IMR-90 (cell line): ENCODE measurements around the gene BEGAIN. TPM values are rescaled to one million over a fixed set of nuclear protein-coding genes. Genes with fewer than 3 reads are reported as not detected.

Source experiments
- ATAC-seq: fragments of 200-7000 bp; cut with Tn5 transposase; 2 replicates; pipeline ENCODE4 v1.9.1; 2020; ENCODE audit warnings: low read depth, mild to moderate bottlenecking, moderate library complexity
- BruUV-seq: library from RNA; stranded (reverse); fragments of 400-500 nt; replicated peaks from 2 replicates; lab custom pipeline; 2021; lab: Mats Ljungman, UMichigan
- CTCF ChIA-PET: fragments of 300-600 bp; formaldehyde crosslinking; extraction: SDS; loops from one replicate; lab custom pipeline; 2021; ENCODE audit warnings: antibody characterized with exemption; lab: Yijun Ruan, JAX
- POLR2A ChIA-PET: fragments of 300-600 bp; sonication (Branson Sonifier 250); formaldehyde crosslinking; loops from one replicate; lab custom pipeline; 2022; ENCODE audit warnings: antibody characterized with exemption; ENCODE audit not compliant: unreplicated experiment; lab: Charles Lee
- DNase-seq: peaks from one replicate; pipeline ENCODE4 v3.0.0; 2013
- H2AFZ ChIP-seq: replicated peaks from 2 replicates; pipeline ENCODE3; 2013; ENCODE audit warnings: low read length, mild to moderate bottlenecking; ENCODE audit not compliant: poor library complexity
- H2AK5ac ChIP-seq: 2 replicates; pipeline ENCODE4 v1.6.1; 2013; ENCODE audit warnings: low read depth, low read length, inconsistent platforms
- H2AK9ac ChIP-seq: replicated peaks from 2 replicates; pipeline ENCODE3; 2013; ENCODE audit warnings: mild to moderate bottlenecking, low read depth, low read length, moderate library complexity; ENCODE audit not compliant: poor library complexity
- H2BK120ac ChIP-seq: 2 replicates; pipeline ENCODE4 v1.6.1; 2013; ENCODE audit warnings: low read depth, low read length, inconsistent platforms
- H2BK15ac ChIP-seq: 3 replicates; pipeline ENCODE4 v1.6.1; 2013; ENCODE audit warnings: low read depth, low read length, inconsistent platforms
- H2BK20ac ChIP-seq: 2 replicates; pipeline ENCODE4 v1.6.1; 2013; ENCODE audit warnings: low read depth, mild to moderate bottlenecking, inconsistent platforms, low read length, moderate library complexity
- H2BK5ac ChIP-seq: 2 replicates; pipeline ENCODE4 v1.6.1; 2013; ENCODE audit warnings: mild to moderate bottlenecking, low read depth, low read length, inconsistent platforms; ENCODE audit not compliant: poor library complexity, severe bottlenecking
- H3K14ac ChIP-seq: replicated peaks from 2 replicates; pipeline ENCODE4 v1.6.1; 2013; ENCODE audit warnings: low read depth, low read length, inconsistent platforms
- H3K18ac ChIP-seq: 2 replicates; pipeline ENCODE4 v1.6.1; 2013; ENCODE audit warnings: low read depth, low read length, control low read depth
- H3K23ac ChIP-seq: 2 replicates; pipeline ENCODE4 v1.6.1; 2013; ENCODE audit warnings: low read depth, low read length, inconsistent platforms
- H3K27ac ChIP-seq: 2 replicates; pipeline ENCODE4 v1.5.1; 2013; ENCODE audit warnings: mild to moderate bottlenecking, control low read depth, low read length; ENCODE audit not compliant: insufficient read depth
- H3K27me3 ChIP-seq: 2 replicates; pipeline ENCODE4 v1.6.1; 2013; ENCODE audit warnings: low read length; ENCODE audit not compliant: control insufficient read depth, insufficient read depth
- H3K36me3 ChIP-seq: 2 replicates; pipeline ENCODE4 v1.6.1; 2013; ENCODE audit warnings: low read length, mixed read lengths; ENCODE audit not compliant: control insufficient read depth, insufficient read depth
- H3K4ac ChIP-seq: 2 replicates; pipeline ENCODE4 v1.6.1; 2013; ENCODE audit warnings: low read depth, low read length, inconsistent platforms
- H3K4me1 ChIP-seq: 2 replicates; pipeline ENCODE4 v1.6.1; 2013; ENCODE audit warnings: low read length, mixed read lengths; ENCODE audit not compliant: control insufficient read depth, insufficient read depth
- H3K4me2 ChIP-seq: 2 replicates; pipeline ENCODE4 v1.6.1; 2013; ENCODE audit warnings: low read depth, mild to moderate bottlenecking, control low read depth, low read length, moderate library complexity
- H3K4me3 ChIP-seq: 2 replicates; pipeline ENCODE4 v1.5.1; 2013; ENCODE audit warnings: low read depth, mild to moderate bottlenecking, control low read depth, low read length, moderate library complexity; ENCODE audit not compliant: insufficient read depth
- H3K56ac ChIP-seq: 2 replicates; pipeline ENCODE4 v1.6.1; 2013; ENCODE audit warnings: low read length, inconsistent platforms; ENCODE audit not compliant: insufficient read depth; ENCODE audit errors: extremely low read depth
- H3K79me1 ChIP-seq, 2 experiments: 2 replicates each; pipeline ENCODE4 v1.6.1; 2013; ENCODE audit warnings: low read length in 2 of 2, inconsistent platforms in 1 of 2, low read depth in 1 of 2
- H3K9ac ChIP-seq: 2 replicates; pipeline ENCODE4 v1.6.1; 2013; ENCODE audit warnings: low read depth, low read length, control low read depth
- H3K9me1 ChIP-seq: 2 replicates; pipeline ENCODE4 v1.6.1; 2013; ENCODE audit warnings: low read length, inconsistent platforms; ENCODE audit not compliant: insufficient read depth
- H3K9me3 ChIP-seq: 2 replicates; pipeline ENCODE4 v1.6.1; 2013; ENCODE audit warnings: low read length; ENCODE audit not compliant: control insufficient read depth, insufficient read depth
- H4K20me1 ChIP-seq: 2 replicates; pipeline ENCODE4 v1.6.1; 2013; ENCODE audit warnings: low read length, inconsistent platforms; ENCODE audit not compliant: insufficient read depth
- H4K5ac ChIP-seq: 2 replicates; pipeline ENCODE4 v1.6.1; 2013; ENCODE audit warnings: mild to moderate bottlenecking, low read depth, low read length, control low read depth
- H4K8ac ChIP-seq, 2 experiments: 2 replicates each; pipeline ENCODE4 v1.6.1; 2013; ENCODE audit warnings: low read depth in 2 of 2, low read length in 2 of 2, control low read depth in 1 of 2, inconsistent platforms in 1 of 2
- H4K91ac ChIP-seq: 2 replicates; pipeline ENCODE4 v1.6.1; 2013; ENCODE audit warnings: low read depth, low read length, inconsistent platforms; ENCODE audit not compliant: insufficient read depth
- CHD1 ChIP-seq: IDR thresholded peaks from 2 replicates; pipeline ENCODE4 v1.6.1; 2012; ENCODE audit warnings: low read depth, low read length, improper control_type of control experiment
- ELK1 ChIP-seq: fragments of 150-350 bp; IDR thresholded peaks from 2 replicates; pipeline ENCODE4 v1.6.1; 2016; ENCODE audit warnings: low read depth, mild to moderate bottlenecking, low read length, moderate library complexity, borderline replicate concordance
- MAFK ChIP-seq: IDR thresholded peaks from 2 replicates; pipeline ENCODE4 v1.6.1; 2012; ENCODE audit warnings: low read depth, low read length, improper control_type of control experiment
- WGBS, 2 experiments: methylation state at CpG; one replicate each; pipeline versions ENCODE4 v1.1.5 to v1.1.7; 2013; ENCODE audit warnings: missing lambda C conversion rate in 2 of 2; ENCODE audit not compliant: insufficient read length in 1 of 2; ENCODE audit errors: extremely low coverage in 2 of 2; 5-methylcytosine and 5-hydroxymethylcytosine counted together
- dilution Hi-C: fragments of 300-500 bp; cut with HindIII; formaldehyde crosslinking; loops from one replicate; pipeline ENCODE4 v1.14.3; 2018; ENCODE audit warnings: low sequenced_read_pairs; ENCODE audit not compliant: unreplicated experiment
- in situ Hi-C: fragments of 300-500 bp; cut with MboI; formaldehyde crosslinking; loops from 3 replicates; pipeline ENCODE4 v1.14.3; 2019; ENCODE audit warnings: low sequenced_read_pairs, inconsistent platforms, mixed read lengths
- intact Hi-C: fragments of 100-400 bp; cut with micrococcal nuclease; formaldehyde crosslinking; loops from 2 replicates; pipeline ENCODE4 v1.10.0; 2022
- polyA plus RNA-seq, 3 experiments: library from polyadenylated mRNA; depleted of rRNA; stranded (reverse); fragments of >200 nt; gene quantifications; 2 replicates each; pipeline ENCODE4 v1.2.3, GENCODE V29; 2012; ENCODE audit warnings: low replicate concordance in 1 of 3
- total RNA-seq: library from RNA; depleted of rRNA; stranded (reverse); fragments of >200 nt; gene quantifications from 2 replicates; pipeline ENCODE4 v1.2.3, GENCODE V29; 2012

The BEGAIN gene
- total and polyA plus RNA-seq, 2 of the 4 experiments (the other 2 are of a cell fraction) = 0.18 to 0.99 TPM

- whole genome bisulfite sequencing, 2 experiments = 93% methylated on average over 15 of the region's 21 CpGs; no CpG with 5 or more reads in 1 of the 2 experiments
- Histone ChIP-seq H3K9ac (no peak overlapping the region), H3K14ac (no peak overlapping the region), H3K36me3 (peaks cover 24% of the 10 kb centered on the region), H2AK5ac (no peak overlapping the region), H2BK120ac (no peak overlapping the region), H3K23ac (no peak overlapping the region), H3K18ac (no peak overlapping the region), H3K4me2 (no peak overlapping the region), H3K9me1 (peaks cover 8% of the 10 kb centered on the region), H4K8ac (no peak overlapping the region), H3K79me1 (no peaks in the 10 kb centered on the region), H4K91ac (no peak overlapping the region), H2BK5ac (no peak overlapping the region), H4K5ac (no peak overlapping the region), H3K4ac (no peak overlapping the region), H3K27me3 (no peaks in the 10 kb centered on the region), H3K4me1 (no peaks in the 10 kb centered on the region; the same call in 1 of the 2 replicates), H4K20me1 (no peaks in the 10 kb centered on the region), H2AFZ (no peak overlapping the region), H2AK9ac (no peak overlapping the region), H3K56ac (no peak overlapping the region), H3K27ac (no peak overlapping the region), H3K9me3 (no peaks in the 10 kb centered on the region), H3K4me3 (no peak overlapping the region), H2BK20ac (no peak overlapping the region), H2BK15ac (no peak overlapping the region)
- intact Hi-C loops = loop anchor here (5.0 to 10.0 kb wide), 2 partner anchors 298 to 705 kb away; partner anchors contain the start of gene MEG3
- ATAC-seq = no peak
- no TSS peak for BruUV-seq
- in situ Hi-C loops = no loop called here
- no peak for DNase-seq
- TF ChIP-seq ELK1 = no peak
- no peak for TF ChIP-seq CHD1
- TF ChIP-seq MAFK = no peak
- CTCF ChIA-PET = no interaction called here
- POLR2A ChIA-PET = no interaction called here
- dilution Hi-C loops = no loop called here
Observed at GRCh38 chr14:100529561-100530031, 57.6 kb downstream of the BEGAIN start.
